GM12872 (cell line): Measurements from ENCODE around the gene NOX1.

Experiments used
- TF ChIP-seq, protein P1 (sequence below): IDR thresholded peaks from 3 replicates; pipeline ENCODE4 v1.5.1; 2011; ENCODE audit warnings: low read depth, mild to moderate bottlenecking, low read length, moderate library complexity; ENCODE audit not compliant: insufficient read depth

Gene NOX1

DNA sequence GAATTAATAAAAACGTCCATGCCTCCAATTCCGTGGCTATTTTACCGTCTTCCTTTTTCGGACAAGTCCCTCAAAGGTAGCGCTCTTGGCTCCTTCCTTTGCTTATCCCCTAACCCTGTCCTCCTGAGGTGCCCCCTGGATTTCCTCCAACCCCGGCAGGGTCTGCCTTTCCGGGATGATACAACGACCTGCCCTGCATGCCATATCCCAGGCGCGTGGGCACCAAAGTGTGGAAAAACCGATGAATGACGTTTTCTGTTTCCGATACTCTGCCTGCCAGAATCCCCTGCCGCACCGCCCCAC lies 54.7 kb downstream of the NOX1 start:
- TF ChIP-seq, protein P1, sequence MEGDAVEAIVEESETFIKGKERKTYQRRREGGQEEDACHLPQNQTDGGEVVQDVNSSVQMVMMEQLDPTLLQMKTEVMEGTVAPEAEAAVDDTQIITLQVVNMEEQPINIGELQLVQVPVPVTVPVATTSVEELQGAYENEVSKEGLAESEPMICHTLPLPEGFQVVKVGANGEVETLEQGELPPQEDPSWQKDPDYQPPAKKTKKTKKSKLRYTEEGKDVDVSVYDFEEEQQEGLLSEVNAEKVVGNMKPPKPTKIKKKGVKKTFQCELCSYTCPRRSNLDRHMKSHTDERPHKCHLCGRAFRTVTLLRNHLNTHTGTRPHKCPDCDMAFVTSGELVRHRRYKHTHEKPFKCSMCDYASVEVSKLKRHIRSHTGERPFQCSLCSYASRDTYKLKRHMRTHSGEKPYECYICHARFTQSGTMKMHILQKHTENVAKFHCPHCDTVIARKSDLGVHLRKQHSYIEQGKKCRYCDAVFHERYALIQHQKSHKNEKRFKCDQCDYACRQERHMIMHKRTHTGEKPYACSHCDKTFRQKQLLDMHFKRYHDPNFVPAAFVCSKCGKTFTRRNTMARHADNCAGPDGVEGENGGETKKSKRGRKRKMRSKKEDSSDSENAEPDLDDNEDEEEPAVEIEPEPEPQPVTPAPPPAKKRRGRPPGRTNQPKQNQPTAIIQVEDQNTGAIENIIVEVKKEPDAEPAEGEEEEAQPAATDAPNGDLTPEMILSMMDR: no peak

DNA sequence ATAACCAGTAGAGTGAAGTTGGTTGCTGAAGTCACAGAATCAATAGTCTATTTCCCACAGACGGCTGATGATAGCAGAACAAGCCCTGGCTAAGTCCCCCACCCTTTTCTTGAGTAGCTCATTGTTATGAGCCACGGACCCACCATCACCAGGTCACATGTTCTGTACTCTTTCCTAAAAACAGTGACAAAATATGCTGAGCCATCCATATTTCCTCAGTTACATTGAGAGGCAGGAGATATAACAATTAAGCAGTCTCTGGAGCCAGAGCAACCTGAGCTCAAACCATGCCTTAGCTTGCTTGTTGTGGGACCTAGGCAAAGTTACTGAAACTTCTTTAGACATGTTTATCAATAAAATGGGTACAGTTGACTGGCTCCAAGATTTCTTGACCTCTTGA lies 56.8 kb downstream of the NOX1 start:
- TF ChIP-seq, protein P1: no peak

DNA sequence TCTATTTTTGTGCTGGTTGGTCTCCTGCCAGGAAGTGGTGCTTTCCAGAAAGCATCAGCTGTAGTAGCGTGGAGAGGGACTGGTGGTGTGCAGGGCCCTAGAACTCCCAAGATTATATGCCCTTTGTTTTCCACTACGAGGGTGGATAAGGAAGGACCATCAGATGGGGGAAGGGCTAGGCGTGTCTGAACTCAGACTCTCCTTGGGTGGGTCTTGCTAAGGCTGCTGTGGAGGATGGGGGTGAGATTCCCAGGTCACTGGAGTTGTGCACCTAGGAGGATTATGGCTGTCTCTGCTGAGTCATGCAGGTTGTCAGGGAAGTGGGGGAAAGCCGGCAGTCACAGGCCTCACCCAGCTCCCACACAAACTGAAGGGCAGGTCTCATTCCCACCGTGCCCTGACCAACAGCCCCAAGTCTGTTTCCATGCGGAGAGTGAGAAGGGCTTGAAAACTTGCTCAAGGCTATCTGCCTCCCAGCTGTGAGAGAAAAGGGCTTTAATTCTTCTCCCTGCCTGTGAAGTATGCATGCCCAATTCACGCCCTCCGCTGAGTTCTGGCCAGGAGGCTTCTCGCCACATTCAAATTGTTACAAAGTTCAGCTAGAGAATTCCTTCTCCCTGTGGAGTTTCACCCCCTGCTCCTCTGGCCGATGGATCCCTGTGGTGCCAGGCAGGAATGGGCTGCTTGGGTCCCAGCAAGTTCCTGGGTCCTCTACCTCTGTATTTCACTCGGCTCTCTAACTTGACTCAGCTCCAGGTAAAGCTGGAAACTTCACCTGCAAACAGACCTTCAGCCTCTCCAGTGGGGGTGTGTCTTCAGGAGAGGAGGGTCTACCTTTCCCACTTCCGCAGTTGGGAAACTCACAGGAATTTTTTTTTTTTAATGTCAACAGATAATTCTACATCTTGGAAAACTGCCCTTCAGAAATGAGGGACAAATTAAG lies 61.7 kb downstream of the NOX1 start:
- TF ChIP-seq, protein P1: no peak

DNA sequence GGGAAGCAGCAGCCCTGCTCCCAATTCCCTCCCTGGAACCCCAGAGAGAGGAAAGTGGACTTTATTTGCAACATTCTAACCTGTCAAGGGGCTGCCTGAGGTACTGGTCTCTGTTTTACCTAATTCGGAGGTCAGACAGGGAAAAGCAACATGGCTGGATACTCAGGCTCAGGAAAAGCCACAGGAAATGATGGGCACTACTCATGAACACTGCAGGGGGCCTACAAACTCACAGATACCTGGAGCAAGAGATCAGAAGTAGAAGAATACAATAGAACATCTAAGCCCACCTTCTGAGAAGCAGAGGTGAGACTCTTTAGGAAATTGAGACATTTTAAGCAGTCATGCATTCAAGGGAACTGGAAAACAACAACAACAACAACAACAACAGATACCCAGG lies 69.4 kb downstream of the NOX1 start:
- TF ChIP-seq, protein P1: no peak

DNA sequence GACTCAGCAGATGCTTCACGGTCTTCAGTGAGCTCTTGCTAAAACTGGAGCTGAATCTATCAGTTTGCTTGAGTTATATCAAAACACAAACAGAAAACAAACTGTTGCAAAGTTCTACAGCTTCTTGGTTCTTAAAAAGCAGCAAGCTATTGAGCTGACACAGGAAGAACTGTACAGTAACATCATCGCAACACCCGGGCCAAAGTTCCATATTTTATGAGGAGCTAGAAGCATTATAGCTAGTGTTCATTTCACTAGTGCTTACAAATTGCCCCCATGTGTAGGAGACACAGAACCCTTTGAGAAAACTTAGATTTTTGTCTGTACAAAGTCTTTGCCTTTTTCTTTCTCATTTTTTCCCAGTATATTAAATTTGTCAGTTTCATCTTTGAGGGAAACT lies 71.3 kb downstream of the NOX1 start:
- TF ChIP-seq, protein P1: no peak

DNA sequence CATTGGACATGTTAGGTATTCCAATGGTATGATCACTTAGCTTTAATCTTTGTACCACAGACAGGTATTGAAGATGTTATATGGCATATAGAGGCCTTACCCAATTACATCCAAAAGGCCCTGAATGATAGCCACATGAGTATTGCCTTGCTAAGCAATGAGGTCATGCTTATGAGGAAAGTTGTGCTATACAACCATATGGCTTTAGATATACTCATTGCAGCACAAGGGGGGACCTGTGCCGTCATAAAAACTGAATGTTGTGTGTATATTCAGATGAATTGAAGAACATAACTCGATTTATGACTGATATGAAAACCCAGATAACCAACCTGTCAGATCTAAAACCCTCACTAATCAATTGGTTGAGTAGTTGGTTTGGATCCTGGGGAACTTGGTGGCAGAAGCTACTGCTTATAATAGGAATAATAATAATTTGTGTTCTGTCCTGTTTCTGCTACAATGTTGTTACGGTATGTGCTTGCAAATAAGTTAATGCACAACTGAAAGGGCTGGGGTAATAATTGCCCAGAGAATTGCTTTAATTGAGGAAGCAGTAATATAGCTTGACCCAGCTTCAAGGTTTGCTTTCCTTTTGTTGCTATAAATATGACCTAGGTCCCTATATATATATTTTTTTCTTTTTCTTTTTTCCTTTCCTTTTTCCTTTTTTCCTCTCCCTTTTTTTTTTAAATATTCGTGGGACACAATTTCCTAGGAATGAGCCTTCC lies 75.5 kb downstream of the NOX1 start:
- TF ChIP-seq, protein P1: no peak

DNA sequence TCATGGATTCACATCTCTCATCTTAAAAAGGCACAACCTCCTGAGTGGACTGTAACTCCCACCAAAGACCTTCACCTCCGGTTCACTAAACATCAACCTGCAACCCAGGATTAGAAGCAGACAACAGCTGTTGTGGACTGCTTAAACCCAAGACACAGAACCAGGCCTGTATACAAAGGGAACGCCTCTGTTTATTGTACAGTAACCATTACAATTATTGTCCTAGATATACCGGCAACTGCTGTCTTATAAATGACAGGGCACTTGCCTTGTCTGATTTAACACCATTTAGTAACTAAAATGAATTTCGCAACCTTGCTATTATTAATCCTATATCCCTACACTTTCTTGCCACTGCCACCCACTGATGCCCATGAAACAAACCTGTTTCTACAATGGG lies 76.8 kb downstream of the NOX1 start:
- TF ChIP-seq, protein P1: no peak
